Left lung (tissue), 10 donors: ENCODE data around the gene TMF1. TPM values are rescaled to one million over a fixed set of nuclear protein-coding genes. Genes with fewer than 3 reads are reported as not detected.

ENCODE experiments used
- ATAC-seq: fragments of 200-7000 bp; cut with Tn5 transposase; one replicate; pipeline ENCODE4 v1.9.1; 2020; ENCODE audit warnings: moderate library complexity
- DNase-seq, 4 donors: peaks; one replicate each; pipeline ENCODE4 v3.0.0-alpha.2; 2013 to 2020
- H3K27ac ChIP-seq, 2 donors: fragments of 200-600 bp; sonication (generic) in 1 of 2; one replicate each; pipeline versions ENCODE4 v1.5.0 to v1.8.0; 2020 to 2021
- H3K27me3 ChIP-seq, 2 donors: fragments of 200-600 bp; sonication (generic) in 1 of 2; one replicate each; pipeline versions ENCODE4 v1.5.0 to v1.8.0; 2020 to 2021
- H3K36me3 ChIP-seq, 2 donors: fragments of 200-600 bp; sonication (generic) in 1 of 2; one replicate each; pipeline versions ENCODE4 v1.5.0 to v1.8.0; 2020 to 2021
- H3K4me1 ChIP-seq, 2 donors: fragments of 200-600 bp; one replicate each; pipeline ENCODE4 v1.8.0; 2021
- H3K4me3 ChIP-seq, 2 donors: fragments of 200-600 bp; sonication (generic) in 1 of 2; one replicate each; pipeline versions ENCODE4 v1.5.0 to v1.8.0; 2020 to 2021; ENCODE audit warnings: mild to moderate bottlenecking in 1 of 2
- H3K9me3 ChIP-seq, 2 donors: fragments of 200-600 bp; sonication (generic) in 1 of 2; one replicate each; pipeline versions ENCODE4 v1.5.0 to v1.8.0; 2020 to 2021
- CTCF ChIP-seq, 2 donors: fragments of 200-600 bp; sonication (generic) in 1 of 2; IDR thresholded peaks; one replicate each; pipeline versions ENCODE4 v1.5.0 to v1.8.0; 2021; ENCODE audit warnings: antibody characterized with exemption in 2 of 2
- intact Hi-C, 2 donors: fragments of 100-400 bp; cut with DNase I; formaldehyde crosslinking; loops; one replicate each; pipeline versions ENCODE4 v1.11.2 to v1.14.2; 2022
- polyA plus RNA-seq, 6 donors: library from polyadenylated mRNA; unstranded; fragments of 120-200 nt; gene quantifications; one replicate each; pipeline ENCODE4 v1.2.1, GENCODE V29; 2013; ENCODE audit not compliant: insufficient read length in 6 of 6
- total RNA-seq, 2 donors: library from RNA; stranded (reverse); fragmentation: NEBNext Ultra II Directional; extraction: Animal tissue kit (Norgen Biotek cat#: 25700); gene quantifications; one replicate each; pipeline ENCODE4 v1.2.1, GENCODE V29; 2021
- donor health status: DM: no; HTN: yes; CAD: no.
- donor health status: DM: no; HTN: no; CAD: no.

Gene TMF1
- total and polyA plus RNA-seq, 8 donors = 38.4 to 61.1 (median 50.2) TPM

DNA sequence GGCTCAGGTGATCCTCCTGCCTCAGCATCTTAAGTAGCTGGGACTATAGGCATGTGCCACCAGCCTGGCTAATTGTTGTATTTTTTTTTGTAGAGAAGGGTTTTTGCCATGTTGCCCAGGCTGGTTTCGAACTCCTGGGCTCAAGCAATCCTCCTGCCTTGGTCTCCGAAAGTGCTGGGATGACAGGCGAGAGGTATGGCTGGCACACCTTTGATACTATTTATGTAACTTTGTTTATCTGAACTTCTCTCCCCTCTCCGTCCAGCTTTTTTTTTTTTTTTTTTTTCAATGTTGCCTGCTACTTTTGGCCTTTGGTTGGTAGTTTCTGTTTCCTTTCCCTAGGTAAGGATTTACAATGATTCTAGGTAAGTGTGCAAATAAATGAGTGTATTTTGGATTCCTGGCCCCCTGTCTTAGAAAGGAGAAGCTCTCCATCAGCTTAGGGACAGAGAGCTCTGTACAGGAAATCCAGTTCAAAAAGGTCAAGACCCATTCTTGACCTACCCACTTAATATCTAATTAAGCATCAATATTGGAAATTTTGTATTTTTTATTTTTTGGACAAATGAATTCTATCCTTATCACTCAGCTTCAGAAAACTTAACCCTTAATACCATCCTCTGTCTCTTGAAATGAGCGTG, 39.4 kb upstream of the TMF1 start:
- H3K36me3 ChIP-seq = peaks cover 3 to 11% of the 10 kb centered on the region in 2 donors
- ATAC-seq (no peak), DNase-seq (no peak)
- peak overlapping the region in 1 of 2 donors; percentile 9 for H3K4me3 ChIP-seq
- peaks cover 52 to 100% of the 10 kb centered on the region in 2 donors for H3K4me1 ChIP-seq
- no peaks in the 10 kb centered on the region for H3K27me3 ChIP-seq
- peak overlapping the region; percentile 61 to 92 for H3K27ac ChIP-seq
- no peaks in the 10 kb centered on the region for H3K9me3 ChIP-seq
- TF ChIP-seq CTCF (IDR thresholded peaks at IDR 0.05) = no peak
- intact Hi-C loops = no loop called here

- DNase-seq (no peak), ATAC-seq (peak; percentile 3)
- Histone ChIP-seq H3K27me3 (no peaks in the 10 kb centered on the region), H3K9me3 (no peaks in the 10 kb centered on the region), H3K36me3 (peaks cover 3 to 11% of the 10 kb centered on the region in 2 donors), H3K27ac (peak overlapping the region; percentile 28 to 92), H3K4me1 (peaks cover 52 to 89% of the 10 kb centered on the region in 2 donors), H3K4me3 (no peak overlapping the region)
- intact Hi-C loops = no loop called here
- TF ChIP-seq CTCF (IDR thresholded peaks at IDR 0.05) = no peak
Measured at GRCh38 chr3:69090021-69090420, 37.9 kb upstream of the TMF1 start.

DNA sequence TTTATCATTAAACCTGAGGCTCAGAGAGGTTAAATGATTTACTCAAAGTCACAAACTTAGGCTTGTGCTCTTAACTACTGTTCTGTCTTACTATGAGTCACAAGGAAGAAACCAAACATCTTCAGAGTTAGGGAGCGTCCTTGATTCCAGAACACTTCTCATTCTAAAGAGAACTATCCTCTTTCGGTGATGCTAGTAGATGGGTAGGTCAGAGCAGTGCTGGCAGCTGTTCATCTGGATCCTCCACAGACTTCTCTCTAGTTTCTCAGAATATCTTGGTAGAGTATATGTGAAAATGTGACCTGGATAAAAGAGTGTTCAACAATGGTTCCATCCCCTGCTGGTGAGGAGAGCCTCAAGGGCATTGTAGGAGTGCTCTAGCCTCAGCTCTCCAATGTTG, 35.9 kb upstream of the TMF1 start:
- peak overlapping the region in 1 of 2 donors; percentile 91 for H3K4me3 ChIP-seq
- peak overlapping the region; percentile 96 to 98 for H3K27ac ChIP-seq
- DNase-seq (no peak), ATAC-seq (no peak)
- intact Hi-C loops = no loop called here
- H3K4me1 ChIP-seq = peaks cover 54 to 86% of the 10 kb centered on the region in 2 donors
- H3K9me3 ChIP-seq = no peaks in the 10 kb centered on the region
- peaks cover 3 to 11% of the 10 kb centered on the region in 2 donors for H3K36me3 ChIP-seq
- no peaks in the 10 kb centered on the region for H3K27me3 ChIP-seq
- no peak for TF ChIP-seq CTCF (IDR thresholded peaks at IDR 0.05)

DNA sequence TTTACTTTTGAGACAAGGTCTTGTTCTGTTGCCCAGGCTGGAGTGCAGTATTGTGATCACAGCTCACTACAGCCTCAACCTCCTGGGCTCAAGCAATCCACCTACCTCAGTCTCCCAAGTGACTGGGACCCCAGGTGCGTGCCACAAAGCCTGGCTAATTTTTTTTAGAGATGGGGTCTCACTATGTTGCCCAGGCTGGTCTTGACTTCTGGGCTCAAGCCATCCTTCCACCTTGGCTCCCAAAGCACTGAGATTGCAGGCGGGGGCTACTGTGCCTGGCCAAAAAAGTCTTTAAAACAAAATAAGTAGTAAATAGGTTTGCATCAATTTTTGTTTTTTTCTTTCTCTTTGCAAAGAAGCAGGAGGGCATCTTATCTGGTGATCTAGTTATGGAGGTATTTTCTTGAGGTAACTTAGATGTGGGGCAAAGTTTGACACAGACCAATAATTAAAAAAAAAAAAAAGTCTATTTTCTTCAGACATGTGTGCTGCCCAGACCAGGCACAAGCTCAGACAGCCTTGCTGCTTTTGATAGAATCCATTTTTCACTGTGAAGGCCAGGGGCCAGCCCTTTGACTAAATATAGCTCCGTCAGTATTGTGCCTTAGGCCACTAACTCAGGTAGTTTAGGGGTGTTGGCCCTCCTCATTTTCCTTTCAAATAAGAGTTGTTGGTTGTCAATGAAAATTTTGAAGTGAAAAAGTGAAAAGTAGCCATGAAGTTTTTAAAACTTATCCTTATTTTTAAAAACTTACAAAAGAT, 35.1 kb upstream of the TMF1 start:
- no peaks in the 10 kb centered on the region for H3K9me3 ChIP-seq
- H3K27ac ChIP-seq = peak overlapping the region; percentile 96 to 98
- H3K4me1 ChIP-seq = peaks cover 62 to 86% of the 10 kb centered on the region in 2 donors
- no peak for ATAC-seq
- TF ChIP-seq CTCF (IDR thresholded peaks at IDR 0.05) = no peak
- H3K27me3 ChIP-seq = no peaks in the 10 kb centered on the region
- H3K4me3 ChIP-seq = peak overlapping the region in 1 of 2 donors; percentile 91
- intact Hi-C loops = no loop called here
- peaks cover 3 to 11% of the 10 kb centered on the region in 2 donors for H3K36me3 ChIP-seq
- no peak for DNase-seq
